T47D (cell line): ENCODE measurements around the gene WDHD1.
"Not testable (repeated sequence)": the region's sequence is repeated elsewhere in the genome, so short reads cannot be mapped to it uniquely, and the experiment has no call there.

Source experiments
- DNase-seq, 2 experiments: peaks; one replicate each; pipeline versions ENCODE4 v3.0.0 to v3.0.0-alpha.2; 2011 to 2012; ENCODE audit warnings: low read depth in 1 of 2, low spot score in 1 of 2
- JUND ChIP-seq: IDR thresholded peaks from 2 replicates; pipeline ENCODE4 v1.6.1; 2012; ENCODE audit warnings: low read depth
- in situ Hi-C: cut with HindIII; loops from 2 replicates; pipeline ENCODE4 v1.10.0; 2016; ENCODE audit warnings: low sequenced_read_pairs, low pct_unique_long_range_greater_than_20kb

WDHD1 gene

DNA sequence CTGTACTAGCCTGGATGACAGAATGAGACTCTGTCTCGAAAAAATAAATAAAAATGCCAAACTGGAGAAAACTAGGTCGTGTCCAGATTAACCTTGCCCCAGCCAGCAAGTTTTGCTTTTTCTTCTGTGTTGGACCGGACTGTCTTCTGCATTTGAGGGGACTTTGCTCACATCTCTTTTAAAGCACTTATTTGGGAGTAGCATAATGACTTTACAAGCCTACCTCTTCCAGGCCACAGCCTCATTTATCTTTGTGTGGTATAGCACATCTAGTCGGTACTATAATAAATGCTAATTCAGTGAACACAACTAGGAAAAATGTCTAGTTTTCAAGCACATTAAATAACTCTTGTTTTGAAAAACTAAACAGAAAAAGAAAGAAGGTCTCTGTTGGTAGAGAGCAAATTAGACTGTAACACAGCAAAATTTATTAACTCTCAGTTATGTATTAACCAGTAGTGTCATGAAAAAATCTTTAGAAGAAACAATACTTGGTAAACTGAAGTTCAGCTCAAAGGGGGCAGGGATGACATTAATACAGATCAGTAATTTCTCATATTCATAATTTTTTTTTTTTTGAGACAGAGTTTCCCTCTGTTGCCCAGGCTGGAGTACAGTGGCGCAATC lies 52.0 kb downstream of the WDHD1 start:
- no peak for TF ChIP-seq JUND
- in situ Hi-C loops: no loop called here
- no peak for DNase-seq

DNA sequence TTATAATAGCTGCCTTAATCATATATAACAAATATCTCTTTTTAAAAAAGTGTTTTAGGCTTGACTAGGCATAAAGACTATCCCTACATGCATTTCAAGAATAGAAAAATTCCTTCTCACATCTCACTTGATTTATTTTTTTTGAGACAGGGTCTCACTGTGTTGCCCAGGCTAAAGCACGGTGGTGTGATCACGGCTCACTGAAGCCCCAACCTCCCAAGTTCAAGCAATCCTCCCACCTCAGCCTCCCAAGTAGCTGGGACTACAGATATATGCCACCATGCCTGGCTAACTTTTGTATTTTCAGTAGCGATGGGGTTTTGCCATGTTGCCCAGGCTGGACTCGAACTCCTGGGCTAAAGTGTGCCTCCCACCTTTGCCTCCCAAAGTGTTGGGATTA lies 59.4 kb downstream of the WDHD1 start:
- DNase-seq: no peak
- no peak for TF ChIP-seq JUND
- in situ Hi-C loops: no loop called here

- in situ Hi-C loops: no loop called here
- no peak for TF ChIP-seq JUND
- no peak for DNase-seq
These were observed 71.8 kb downstream of the WDHD1 start for GRCh38 chr14:54955143-54955542.

- DNase-seq, in situ Hi-C loops: not testable (repeated sequence)
These were observed 73.3 kb downstream of the WDHD1 start for GRCh38 chr14:54953609-54954008.

- DNase-seq, in situ Hi-C loops: not testable (repeated sequence)
These were observed 74.1 kb downstream of the WDHD1 start for GRCh38 chr14:54952803-54953202.

DNA sequence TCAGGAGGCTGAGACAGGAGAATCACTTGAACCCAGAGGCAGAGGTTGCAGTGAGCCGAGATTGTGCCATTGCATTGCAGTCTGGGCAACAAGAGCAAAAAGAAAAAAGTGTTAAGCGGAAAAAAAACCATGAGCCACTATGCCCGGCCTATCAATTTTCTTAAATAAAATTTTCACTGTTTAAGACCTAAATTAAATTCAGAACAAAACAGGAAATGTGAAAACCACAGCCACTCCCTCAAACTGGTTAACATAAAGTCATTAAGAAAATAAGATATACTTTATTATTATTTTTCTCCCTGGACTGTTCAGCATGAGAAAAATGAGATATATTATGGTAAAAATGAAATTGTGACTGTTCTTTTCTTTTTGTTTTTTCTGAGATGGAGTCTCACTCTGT lies 79.7 kb downstream of the WDHD1 start:
- in situ Hi-C loops: no loop called here
- no peak for DNase-seq
- no peak for TF ChIP-seq JUND

DNA sequence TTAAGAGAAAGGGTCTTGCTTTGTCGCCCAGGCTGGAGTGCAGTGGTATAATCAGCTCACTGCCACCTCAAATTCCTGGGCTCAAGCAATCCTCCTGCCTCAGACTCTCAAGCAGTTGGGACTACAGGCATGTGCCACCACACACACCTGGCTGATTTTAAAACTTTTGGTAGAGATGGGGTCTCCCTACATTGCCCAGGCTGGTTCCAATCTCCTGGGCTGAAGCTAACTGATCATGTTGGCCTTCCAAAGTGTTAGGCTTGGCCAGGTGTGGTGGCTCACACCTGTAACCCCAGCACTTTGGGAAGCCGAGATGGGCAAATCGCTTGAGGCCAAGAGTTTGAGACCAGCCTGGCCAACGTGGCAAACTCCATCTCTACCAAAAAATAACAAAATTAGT lies 80.4 kb downstream of the WDHD1 start:
- DNase-seq: no peak

GRCh38 chr14:54944737-54945391 lies 82.0 kb downstream of the WDHD1 start:
- in situ Hi-C loops: no loop called here
- TF ChIP-seq JUND: no peak
- no peak for DNase-seq

More for the DNA sequence above, 80.4 kb downstream of the WDHD1 start:
- no peak for TF ChIP-seq JUND
- in situ Hi-C loops: no loop called here

DNA sequence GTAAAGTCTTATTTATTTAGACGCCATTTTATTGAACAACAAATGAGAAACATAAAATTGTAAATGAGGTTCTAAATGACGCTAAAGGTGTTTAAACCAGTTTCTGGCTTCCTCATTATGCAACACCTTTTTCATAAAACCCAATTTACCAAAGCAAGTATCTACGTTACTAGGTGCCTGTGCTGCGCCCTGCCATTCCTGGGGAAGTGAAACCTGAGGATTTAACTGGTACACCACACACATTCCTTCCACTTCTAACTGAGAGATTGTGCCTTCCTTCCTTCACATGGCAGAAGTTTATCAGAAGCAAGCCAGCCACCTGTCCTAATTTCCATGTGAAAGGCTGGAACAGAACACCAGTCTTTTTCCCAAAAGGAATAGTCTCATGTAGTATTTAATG lies 84.0 kb downstream of the WDHD1 start:
- in situ Hi-C loops: no loop called here
- TF ChIP-seq JUND: no peak

DNA sequence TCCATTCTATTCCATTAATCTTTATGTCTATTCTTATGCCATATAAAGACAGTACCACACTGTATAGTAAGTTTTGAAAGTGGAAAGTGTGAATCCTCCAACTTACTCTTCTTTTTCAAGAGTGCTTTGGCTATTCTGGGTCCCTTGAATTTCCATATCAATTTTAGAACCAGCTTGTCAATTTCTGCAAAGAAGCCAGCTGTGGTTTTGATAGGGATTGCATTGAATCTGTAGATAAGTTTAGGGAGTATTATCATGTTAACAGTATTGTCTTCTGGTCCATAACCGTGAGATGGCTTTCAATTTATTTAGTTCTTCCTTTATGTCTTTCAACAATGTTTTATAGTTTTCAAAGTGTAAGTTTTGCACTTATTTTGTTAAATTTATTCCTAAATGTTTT lies 90.1 kb downstream of the WDHD1 start:
- in situ Hi-C loops: no loop called here
- DNase-seq: no peak
- TF ChIP-seq JUND: no peak

More for the DNA sequence above, 84.0 kb downstream of the WDHD1 start:
- DNase-seq: no peak

- no peak for TF ChIP-seq JUND
- no peak for DNase-seq
- in situ Hi-C loops: no loop called here
These were observed 90.9 kb downstream of the WDHD1 start for GRCh38 chr14:54935958-54936357.

GRCh38 chr14:54935100-54935499 lies 91.8 kb downstream of the WDHD1 start:
- in situ Hi-C loops: no loop called here
- DNase-seq: no peak
- TF ChIP-seq JUND: no peak

- TF ChIP-seq JUND: no peak
- in situ Hi-C loops: no loop called here
- DNase-seq: no peak
These were observed 93.9 kb downstream of the WDHD1 start for GRCh38 chr14:54933006-54933405.
